GM13977 (cell line): ENCODE measurements around the gene DOCK9.

ENCODE experiments used
- DNase-seq: peaks from one replicate; pipeline ENCODE4 v3.0.0; 2012; ENCODE audit warnings: low spot score
- CTCF ChIP-seq: IDR thresholded peaks from 2 replicates; pipeline ENCODE4 v1.5.1; 2012; ENCODE audit warnings: mild to moderate bottlenecking, control low read depth; ENCODE audit not compliant: insufficient read depth; ENCODE audit errors: extremely low read depth, missing control alignments
- in situ Hi-C: fragments of 300-500 bp; cut with MboI; formaldehyde crosslinking; loops from one replicate; pipeline ENCODE4 v1.12.0; 2022; ENCODE audit warnings: low sequenced_read_pairs, low pct_unique_long_range_greater_than_20kb, mixed read lengths, inconsistent platforms; ENCODE audit not compliant: unreplicated experiment

The DOCK9 gene

GRCh38 chr13:98823442-98823841 lies 154.4 kb downstream of the DOCK9 start:
- no peak for TF ChIP-seq CTCF
- in situ Hi-C loops, result no loop called here
- DNase-seq, result no peak

GRCh38 chr13:98822225-98822606 lies 155.6 kb downstream of the DOCK9 start:
- in situ Hi-C loops, result no loop called here
- DNase-seq, result no peak
- TF ChIP-seq CTCF, result no peak

- in situ Hi-C loops, result no loop called here
- no peak for TF ChIP-seq CTCF
- no peak for DNase-seq
Observed at GRCh38 chr13:98821372-98822224, 156.3 kb downstream of the DOCK9 start.

GRCh38 chr13:98820744-98821371 lies 157.0 kb downstream of the DOCK9 start:
- in situ Hi-C loops, result no loop called here
- no peak for TF ChIP-seq CTCF
- DNase-seq, result no peak

- TF ChIP-seq CTCF, result no peak
- in situ Hi-C loops, result no loop called here
- no peak for DNase-seq
Observed at GRCh38 chr13:98820300-98820699, 157.6 kb downstream of the DOCK9 start.

GRCh38 chr13:98819382-98820010 lies 158.4 kb downstream of the DOCK9 start:
- no peak for DNase-seq
- no peak for TF ChIP-seq CTCF
- in situ Hi-C loops, result no loop called here
